Measurements from ENCODE around the gene TFB2M.
"Not testable (repeated sequence)": the region's sequence is repeated elsewhere in the genome, so short reads cannot be mapped to it uniquely, and the experiment has no call there.

TFB2M gene

DNA sequence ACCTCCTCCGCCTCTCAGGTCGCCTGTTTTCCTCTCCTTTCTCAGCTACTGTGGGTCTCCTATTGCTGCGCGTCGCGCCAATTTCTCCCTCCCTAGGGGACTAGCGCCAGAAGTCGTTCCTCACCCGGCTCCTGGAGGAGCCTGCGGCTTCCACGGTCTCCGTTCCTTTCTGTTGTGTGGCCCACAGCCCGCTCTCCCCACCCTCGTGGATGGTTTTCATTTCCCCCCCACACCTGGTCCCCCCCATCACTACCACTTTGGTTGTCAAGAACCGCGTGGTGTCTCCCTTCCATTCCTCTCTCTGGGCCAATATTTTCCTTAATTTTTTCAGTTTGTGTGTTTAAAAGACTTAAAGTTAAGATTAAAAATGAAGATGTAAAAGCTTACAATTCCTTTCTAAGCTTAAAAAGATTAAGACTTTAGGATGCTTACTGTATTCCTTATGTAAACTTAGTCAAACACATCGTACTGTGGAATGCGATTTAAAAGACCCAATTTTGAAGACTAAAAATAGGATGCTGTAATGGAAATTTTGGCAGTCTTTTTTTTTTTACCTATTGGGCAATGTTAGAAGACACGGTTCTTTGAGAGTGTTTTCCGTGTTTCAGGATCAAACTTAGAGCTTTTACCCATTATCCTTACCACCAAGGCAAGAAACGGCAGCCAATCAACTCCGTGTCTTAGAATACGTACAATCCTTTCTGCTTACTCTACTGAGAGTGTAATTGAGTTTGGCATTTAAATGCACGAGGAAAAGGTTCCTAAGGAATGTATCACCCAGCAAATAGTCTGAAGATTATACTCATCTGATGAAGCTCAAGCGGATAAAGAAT lies 968 bp upstream of the TFB2M start:
- TF ChIP-seq, protein P1, sequence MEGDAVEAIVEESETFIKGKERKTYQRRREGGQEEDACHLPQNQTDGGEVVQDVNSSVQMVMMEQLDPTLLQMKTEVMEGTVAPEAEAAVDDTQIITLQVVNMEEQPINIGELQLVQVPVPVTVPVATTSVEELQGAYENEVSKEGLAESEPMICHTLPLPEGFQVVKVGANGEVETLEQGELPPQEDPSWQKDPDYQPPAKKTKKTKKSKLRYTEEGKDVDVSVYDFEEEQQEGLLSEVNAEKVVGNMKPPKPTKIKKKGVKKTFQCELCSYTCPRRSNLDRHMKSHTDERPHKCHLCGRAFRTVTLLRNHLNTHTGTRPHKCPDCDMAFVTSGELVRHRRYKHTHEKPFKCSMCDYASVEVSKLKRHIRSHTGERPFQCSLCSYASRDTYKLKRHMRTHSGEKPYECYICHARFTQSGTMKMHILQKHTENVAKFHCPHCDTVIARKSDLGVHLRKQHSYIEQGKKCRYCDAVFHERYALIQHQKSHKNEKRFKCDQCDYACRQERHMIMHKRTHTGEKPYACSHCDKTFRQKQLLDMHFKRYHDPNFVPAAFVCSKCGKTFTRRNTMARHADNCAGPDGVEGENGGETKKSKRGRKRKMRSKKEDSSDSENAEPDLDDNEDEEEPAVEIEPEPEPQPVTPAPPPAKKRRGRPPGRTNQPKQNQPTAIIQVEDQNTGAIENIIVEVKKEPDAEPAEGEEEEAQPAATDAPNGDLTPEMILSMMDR (conservative IDR thresholded peaks at IDR 0.05; ENCODE audit: control insufficient read depth, insufficient read depth, low read depth, low read length): no peak
- H3K4me3 ChIP-seq (ENCODE audit: control insufficient read depth, low read depth, low read length): peak overlapping the region; percentile 98
- peak; percentile 81 for DNase-seq (ENCODE audit: low read depth)

DNA sequence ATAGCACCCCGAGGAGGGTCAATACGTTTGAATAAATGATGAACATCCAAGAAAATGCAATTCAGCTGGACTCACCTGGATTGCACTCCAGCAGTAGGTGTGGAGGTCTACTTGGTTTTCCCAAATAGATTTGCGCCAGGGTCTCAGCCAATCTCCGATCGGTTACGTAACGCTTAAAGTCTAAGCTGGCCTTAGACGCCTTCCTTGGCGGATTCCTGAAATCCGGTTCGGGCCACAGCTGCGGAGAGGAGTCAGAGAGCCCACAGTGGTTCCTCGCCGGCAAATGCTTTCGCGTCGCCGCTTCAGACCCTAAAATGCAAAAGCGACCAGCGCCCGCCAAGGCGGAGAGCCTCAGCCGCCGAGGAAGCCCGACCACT lies 322 bp downstream of the TFB2M start:
- peak; percentile 60 for DNase-seq (ENCODE audit: low read depth)
- H3K4me3 ChIP-seq (ENCODE audit: control insufficient read depth, low read depth, low read length): peak overlapping the region; percentile 98
- TF ChIP-seq, protein P1 (conservative IDR thresholded peaks at IDR 0.05; ENCODE audit: control insufficient read depth, insufficient read depth, low read depth, low read length): no peak

DNA sequence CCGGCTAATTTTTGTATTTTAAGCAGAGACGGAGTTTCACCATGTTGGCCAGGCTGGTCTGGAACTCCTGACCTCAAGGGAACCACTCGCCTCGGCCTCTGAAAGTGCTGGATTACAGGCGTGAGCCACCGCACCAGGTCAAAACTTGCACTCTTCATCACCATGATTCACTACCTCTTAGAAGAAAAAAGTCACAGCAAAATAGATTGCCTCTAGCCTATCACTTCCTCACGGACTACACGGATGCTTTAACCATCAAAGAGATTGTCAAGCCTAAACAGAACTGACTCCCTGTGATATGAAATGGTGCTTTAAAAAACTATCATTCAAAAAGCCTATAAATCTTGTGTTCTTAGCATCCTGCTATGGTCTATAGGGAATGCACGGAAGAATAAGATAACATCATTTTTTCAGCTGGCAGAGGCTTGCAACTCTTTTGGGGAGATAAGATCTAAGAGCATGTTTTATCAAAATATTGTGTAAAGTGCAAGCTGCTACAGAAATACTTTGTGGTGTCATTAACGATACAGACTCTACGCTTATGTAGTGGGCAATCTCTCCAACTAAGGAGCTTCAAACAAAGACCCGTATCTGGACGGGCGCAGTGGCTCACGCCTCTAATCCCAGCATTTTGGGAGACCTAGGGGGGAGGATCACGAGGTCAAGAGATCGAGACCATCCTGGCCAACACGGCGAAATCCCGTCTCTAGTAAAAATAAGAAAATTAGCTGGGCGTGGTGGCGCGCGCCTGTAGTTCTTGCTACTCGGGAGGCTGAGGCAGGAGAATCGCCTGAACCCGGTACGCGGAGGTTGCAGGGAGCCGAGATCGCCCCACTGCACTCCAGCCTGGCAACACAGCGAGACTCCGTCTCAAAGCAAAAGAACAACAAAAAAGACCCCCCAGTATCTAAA lies 966 bp downstream of the TFB2M start:
- TF ChIP-seq, protein P1 (conservative IDR thresholded peaks at IDR 0.05; ENCODE audit: control insufficient read depth, insufficient read depth, low read depth, low read length): no peak
- H3K4me3 ChIP-seq (ENCODE audit: control insufficient read depth, low read depth, low read length): peak overlapping the region; percentile 98
- DNase-seq (ENCODE audit: low read depth): peak; percentile 45

DNA sequence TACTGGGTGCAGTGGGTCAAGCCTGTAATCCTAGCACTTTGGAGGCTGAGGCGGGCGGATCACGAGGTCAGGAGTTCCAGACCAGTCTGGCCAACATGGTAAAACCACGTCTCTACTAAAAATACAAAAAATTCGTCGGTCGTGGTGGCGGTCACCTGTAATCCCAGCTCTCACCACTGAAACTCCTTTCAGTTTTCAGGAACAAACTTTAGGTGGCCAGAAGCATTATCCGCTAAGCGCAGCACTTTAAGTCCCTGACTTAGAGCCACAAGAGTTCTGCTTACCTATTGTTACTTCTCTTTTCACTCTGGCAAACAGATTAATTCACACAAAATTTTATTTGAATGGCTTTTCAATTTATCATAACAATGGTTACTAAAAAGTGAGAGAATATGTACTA lies 5.2 kb downstream of the TFB2M start:
- DNase-seq (ENCODE audit: low read depth); H3K4me3 ChIP-seq (ENCODE audit: control insufficient read depth, low read depth, low read length): not testable (repeated sequence)

DNA sequence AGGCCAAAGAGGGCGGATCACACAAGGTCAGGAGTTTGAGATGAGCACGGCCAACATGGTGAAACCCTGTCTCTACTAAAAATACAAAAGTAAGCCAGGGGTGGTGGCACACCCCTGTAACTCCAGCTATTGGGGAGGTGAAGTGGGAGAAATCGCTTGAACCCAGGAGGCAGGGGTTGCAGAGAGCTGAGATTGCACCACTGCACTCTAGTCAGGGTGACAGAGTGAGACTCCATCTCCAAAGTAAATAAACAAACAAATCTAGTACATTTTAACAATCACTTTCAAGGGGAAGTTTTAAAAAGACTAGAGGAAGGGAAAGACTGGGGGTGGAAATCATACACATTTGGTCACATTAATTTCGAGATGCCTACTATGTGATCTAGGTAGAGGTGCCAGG lies 6.8 kb downstream of the TFB2M start:
- TF ChIP-seq, protein P1 (conservative IDR thresholded peaks at IDR 0.05; ENCODE audit: control insufficient read depth, insufficient read depth, low read depth, low read length): no peak
- H3K4me3 ChIP-seq (ENCODE audit: control insufficient read depth, low read depth, low read length): no peak overlapping the region
- no peak for DNase-seq (ENCODE audit: low read depth)

DNA sequence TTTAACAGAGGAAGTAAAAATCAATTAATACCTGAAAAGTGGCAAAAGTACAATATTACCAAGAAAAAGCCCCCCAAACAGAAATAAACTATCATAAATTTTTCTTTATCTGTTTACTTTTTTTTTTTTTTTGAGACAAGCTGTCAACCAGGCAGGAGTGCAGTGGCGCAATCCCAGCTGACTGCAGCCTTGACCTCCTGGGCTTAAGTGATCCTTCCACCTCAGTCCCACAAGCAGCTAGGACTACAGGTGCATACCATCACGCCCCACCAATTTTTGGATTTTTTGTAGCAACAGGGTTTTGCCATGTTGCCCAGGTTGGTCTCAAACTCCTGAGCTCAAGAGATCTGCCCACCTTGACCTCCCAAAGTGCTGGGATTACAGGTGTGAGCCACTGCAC lies 8.0 kb downstream of the TFB2M start:
- TF ChIP-seq, protein P1 (conservative IDR thresholded peaks at IDR 0.05; ENCODE audit: control insufficient read depth, insufficient read depth, low read depth, low read length): no peak
- DNase-seq (ENCODE audit: low read depth): no peak

DNA sequence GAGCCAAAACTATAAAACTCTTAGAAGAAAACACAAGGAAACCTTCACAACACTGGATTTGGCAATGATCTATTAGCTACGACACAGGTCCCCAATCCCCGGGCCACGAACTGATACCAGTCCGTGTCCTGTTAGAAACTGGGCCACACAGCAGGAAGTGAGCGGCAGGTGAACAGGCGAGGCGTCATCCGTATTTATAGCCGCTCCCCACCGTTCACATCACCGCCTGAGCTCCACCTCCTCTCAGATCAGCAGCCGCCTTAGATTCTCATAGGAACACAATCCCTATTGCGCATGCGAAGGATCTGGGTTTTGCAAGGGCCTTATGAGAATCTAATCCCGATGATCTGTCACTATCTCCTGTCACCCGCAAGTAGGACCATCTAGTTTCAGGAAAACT lies 11.9 kb downstream of the TFB2M start:
- no peak overlapping the region for H3K4me3 ChIP-seq (ENCODE audit: control insufficient read depth, low read depth, low read length)
- TF ChIP-seq, protein P1 (conservative IDR thresholded peaks at IDR 0.05; ENCODE audit: control insufficient read depth, insufficient read depth, low read depth, low read length): no peak
- no peak for DNase-seq (ENCODE audit: low read depth)

More for the DNA sequence above, 8.0 kb downstream of the TFB2M start:
- no peak overlapping the region for H3K4me3 ChIP-seq (ENCODE audit: control insufficient read depth, low read depth, low read length)

All from fibroblast of mammary gland (primary cell).